Measurements from ENCODE around the gene ENAH. TPM values are rescaled to one million over a fixed set of nuclear protein-coding genes. Genes with fewer than 3 reads are reported as not detected.

ENAH gene
- total and polyA plus RNA-seq, 2 experiments from 2014 or later = 109 to 184 TPM

- H4K20me1 ChIP-seq (replicated peaks; ENCODE audit: insufficient read depth) = no peaks in the 10 kb centered on the region
- no peaks in the 10 kb centered on the region for H3K9me2 ChIP-seq (ENCODE audit: insufficient read depth)
- H3K4me3 ChIP-seq = no peak overlapping the region
- no peak overlapping the region for H2AFZ ChIP-seq
- Mint-ChIP-seq H3K27ac (no peak overlapping the region), H3K4me3 (no peak overlapping the region), H3K36me3 (ENCODE audit: low read depth) (no peaks in the 10 kb centered on the region; the same call in 2 of the 3 replicates), H3K27me3 (ENCODE audit: insufficient read depth, low read depth, poor library complexity) (peaks cover 13% of the 10 kb centered on the region), H3K9me3 (peaks cover 3% of the 10 kb centered on the region; the same call in 1 of the 3 replicates), H3K4me1 (peaks cover 27% of the 10 kb centered on the region)
- H3K4me1 ChIP-seq (ENCODE audit: insufficient read depth) = peaks cover 18% of the 10 kb centered on the region; the same call in 1 of the 2 replicates
- no peak for DNase-seq (ENCODE audit: low spot score)
- TF ChIP-seq POLR2AphosphoS5 (IDR thresholded peaks at IDR 0.05; ENCODE audit: low read depth) (no peak), ZNF114 (CRISPR knock-in tag; IDR thresholded peaks at IDR 0.05) (no peak), NANOG (IDR thresholded peaks at IDR 0.05; ENCODE audit: borderline replicate concordance) (no peak), EZH2phosphoT487 (IDR thresholded peaks at IDR 0.05; ENCODE audit: unreplicated experiment) (no peak)
- TF ChIP-seq, protein P1, sequence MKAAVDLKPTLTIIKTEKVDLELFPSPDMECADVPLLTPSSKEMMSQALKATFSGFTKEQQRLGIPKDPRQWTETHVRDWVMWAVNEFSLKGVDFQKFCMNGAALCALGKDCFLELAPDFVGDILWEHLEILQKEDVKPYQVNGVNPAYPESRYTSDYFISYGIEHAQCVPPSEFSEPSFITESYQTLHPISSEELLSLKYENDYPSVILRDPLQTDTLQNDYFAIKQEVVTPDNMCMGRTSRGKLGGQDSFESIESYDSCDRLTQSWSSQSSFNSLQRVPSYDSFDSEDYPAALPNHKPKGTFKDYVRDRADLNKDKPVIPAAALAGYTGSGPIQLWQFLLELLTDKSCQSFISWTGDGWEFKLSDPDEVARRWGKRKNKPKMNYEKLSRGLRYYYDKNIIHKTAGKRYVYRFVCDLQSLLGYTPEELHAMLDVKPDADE (IDR thresholded peaks at IDR 0.05) = no peak
- no peaks in the 10 kb centered on the region for H3K27me3 ChIP-seq (ENCODE audit: insufficient read depth)
- no peak overlapping the region for H3K4me2 ChIP-seq
- no peaks in the 10 kb centered on the region for H3K36me3 ChIP-seq (ENCODE audit: insufficient read depth)
- ATAC-seq = no peak
- peaks cover 4% of the 10 kb centered on the region; the same call in 1 of the 2 replicates for H3F3A ChIP-seq (replicated peaks; ENCODE audit: low read depth)
- no peak overlapping the region for H3K27ac ChIP-seq (ENCODE audit: low read depth)
- H3K79me2 ChIP-seq (replicated peaks; ENCODE audit: insufficient read depth) = no peaks in the 10 kb centered on the region
Measured at GRCh38 chr1:225477296-225477911, 175.5 kb downstream of the ENAH start.

DNA sequence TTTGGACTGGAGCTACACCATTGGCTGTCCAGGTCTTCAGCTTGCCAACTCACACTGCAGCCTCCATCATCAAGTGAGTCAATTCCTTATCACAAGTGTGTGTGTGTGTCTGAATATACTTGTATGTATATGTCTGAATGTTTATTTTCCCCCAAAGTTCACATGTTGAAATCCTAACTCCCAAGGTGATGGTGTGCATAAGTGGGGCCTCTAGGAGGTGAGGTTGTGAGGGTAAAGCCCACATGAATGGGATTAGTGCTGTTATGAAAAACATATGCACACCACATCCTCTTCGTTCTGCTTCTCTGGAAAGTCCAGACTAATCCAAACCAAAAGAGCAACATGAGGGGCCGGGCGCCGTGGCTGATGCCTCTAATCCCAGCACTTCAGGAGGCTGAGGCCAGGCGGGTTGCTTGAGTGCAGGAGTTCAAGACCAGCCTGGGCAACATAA is 176.4 kb downstream of the ENAH start:
- H3K4me3 Mint-ChIP-seq = no peak overlapping the region
- no peaks in the 10 kb centered on the region; the same call in 2 of the 3 replicates for H3K36me3 Mint-ChIP-seq (ENCODE audit: low read depth)
- no peaks in the 10 kb centered on the region for H3K27me3 ChIP-seq (ENCODE audit: insufficient read depth)
- TF ChIP-seq ZNF114 (CRISPR knock-in tag; IDR thresholded peaks at IDR 0.05) (no peak), ZNF331 (CRISPR knock-in tag; IDR thresholded peaks at IDR 0.05; ENCODE audit: low read depth) (no peak), JUNB (IDR thresholded peaks at IDR 0.05; ENCODE audit: unreplicated experiment) (no peak), NANOG (IDR thresholded peaks at IDR 0.05; ENCODE audit: borderline replicate concordance) (no peak), EZH2phosphoT487 (IDR thresholded peaks at IDR 0.05; ENCODE audit: unreplicated experiment) (no peak), CREB1 (CRISPR knock-in tag; IDR thresholded peaks at IDR 0.05; ENCODE audit: low read depth) (no peak), POLR2AphosphoS5 (IDR thresholded peaks at IDR 0.05; ENCODE audit: low read depth) (no peak)
- TF ChIP-seq, protein P2, sequence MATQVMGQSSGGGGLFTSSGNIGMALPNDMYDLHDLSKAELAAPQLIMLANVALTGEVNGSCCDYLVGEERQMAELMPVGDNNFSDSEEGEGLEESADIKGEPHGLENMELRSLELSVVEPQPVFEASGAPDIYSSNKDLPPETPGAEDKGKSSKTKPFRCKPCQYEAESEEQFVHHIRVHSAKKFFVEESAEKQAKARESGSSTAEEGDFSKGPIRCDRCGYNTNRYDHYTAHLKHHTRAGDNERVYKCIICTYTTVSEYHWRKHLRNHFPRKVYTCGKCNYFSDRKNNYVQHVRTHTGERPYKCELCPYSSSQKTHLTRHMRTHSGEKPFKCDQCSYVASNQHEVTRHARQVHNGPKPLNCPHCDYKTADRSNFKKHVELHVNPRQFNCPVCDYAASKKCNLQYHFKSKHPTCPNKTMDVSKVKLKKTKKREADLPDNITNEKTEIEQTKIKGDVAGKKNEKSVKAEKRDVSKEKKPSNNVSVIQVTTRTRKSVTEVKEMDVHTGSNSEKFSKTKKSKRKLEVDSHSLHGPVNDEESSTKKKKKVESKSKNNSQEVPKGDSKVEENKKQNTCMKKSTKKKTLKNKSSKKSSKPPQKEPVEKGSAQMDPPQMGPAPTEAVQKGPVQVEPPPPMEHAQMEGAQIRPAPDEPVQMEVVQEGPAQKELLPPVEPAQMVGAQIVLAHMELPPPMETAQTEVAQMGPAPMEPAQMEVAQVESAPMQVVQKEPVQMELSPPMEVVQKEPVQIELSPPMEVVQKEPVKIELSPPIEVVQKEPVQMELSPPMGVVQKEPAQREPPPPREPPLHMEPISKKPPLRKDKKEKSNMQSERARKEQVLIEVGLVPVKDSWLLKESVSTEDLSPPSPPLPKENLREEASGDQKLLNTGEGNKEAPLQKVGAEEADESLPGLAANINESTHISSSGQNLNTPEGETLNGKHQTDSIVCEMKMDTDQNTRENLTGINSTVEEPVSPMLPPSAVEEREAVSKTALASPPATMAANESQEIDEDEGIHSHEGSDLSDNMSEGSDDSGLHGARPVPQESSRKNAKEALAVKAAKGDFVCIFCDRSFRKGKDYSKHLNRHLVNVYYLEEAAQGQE (IDR thresholded peaks at IDR 0.05; ENCODE audit: unreplicated experiment) = no peak
- TF ChIP-seq, protein P1 (IDR thresholded peaks at IDR 0.05) = no peak

More for the DNA sequence above, 176.4 kb downstream of the ENAH start:
- peaks cover 3% of the 10 kb centered on the region; the same call in 1 of the 3 replicates for H3K9me3 Mint-ChIP-seq
- H3K4me3 ChIP-seq = no peak overlapping the region
- H3K27ac Mint-ChIP-seq = no peak overlapping the region
- no peak for ATAC-seq
- no peaks in the 10 kb centered on the region for H3K79me2 ChIP-seq (replicated peaks; ENCODE audit: insufficient read depth)
- H3K27me3 Mint-ChIP-seq (ENCODE audit: insufficient read depth, low read depth, poor library complexity) = peaks cover 15% of the 10 kb centered on the region
- no peaks in the 10 kb centered on the region for H3K9me2 ChIP-seq (ENCODE audit: insufficient read depth)
- H3F3A ChIP-seq (replicated peaks; ENCODE audit: low read depth) = no peaks in the 10 kb centered on the region
- peaks cover 20% of the 10 kb centered on the region for H3K4me1 Mint-ChIP-seq
- no peaks in the 10 kb centered on the region for H4K20me1 ChIP-seq (replicated peaks; ENCODE audit: insufficient read depth)
- H3K36me3 ChIP-seq (ENCODE audit: insufficient read depth) = no peaks in the 10 kb centered on the region
- H3K27ac ChIP-seq (ENCODE audit: low read depth) = no peak overlapping the region
- peaks cover 9% of the 10 kb centered on the region; the same call in 1 of the 2 replicates for H3K4me1 ChIP-seq (ENCODE audit: insufficient read depth)
- no peak overlapping the region for H2AFZ ChIP-seq
- no peak for DNase-seq (ENCODE audit: low spot score)
- no peak overlapping the region for H3K4me2 ChIP-seq
